Forelimb muscle (tissue), 1 donor: ENCODE data around the gene CFL2. TPM values are rescaled to one million over a fixed set of nuclear protein-coding genes. Genes with fewer than 3 reads are reported as not detected.

Source experiments
- DNase-seq: peaks from one replicate; pipeline ENCODE4 v3.0.0-alpha.2; 2013; ENCODE audit warnings: low read depth
- polyA plus RNA-seq: library from polyadenylated mRNA; unstranded; fragments of 120-200 nt; gene quantifications from one replicate; pipeline ENCODE4 v1.2.1, GENCODE V29; 2013; ENCODE audit not compliant: insufficient read length

The CFL2 gene
- polyA plus RNA-seq, 1 donor: 818 TPM

DNA sequence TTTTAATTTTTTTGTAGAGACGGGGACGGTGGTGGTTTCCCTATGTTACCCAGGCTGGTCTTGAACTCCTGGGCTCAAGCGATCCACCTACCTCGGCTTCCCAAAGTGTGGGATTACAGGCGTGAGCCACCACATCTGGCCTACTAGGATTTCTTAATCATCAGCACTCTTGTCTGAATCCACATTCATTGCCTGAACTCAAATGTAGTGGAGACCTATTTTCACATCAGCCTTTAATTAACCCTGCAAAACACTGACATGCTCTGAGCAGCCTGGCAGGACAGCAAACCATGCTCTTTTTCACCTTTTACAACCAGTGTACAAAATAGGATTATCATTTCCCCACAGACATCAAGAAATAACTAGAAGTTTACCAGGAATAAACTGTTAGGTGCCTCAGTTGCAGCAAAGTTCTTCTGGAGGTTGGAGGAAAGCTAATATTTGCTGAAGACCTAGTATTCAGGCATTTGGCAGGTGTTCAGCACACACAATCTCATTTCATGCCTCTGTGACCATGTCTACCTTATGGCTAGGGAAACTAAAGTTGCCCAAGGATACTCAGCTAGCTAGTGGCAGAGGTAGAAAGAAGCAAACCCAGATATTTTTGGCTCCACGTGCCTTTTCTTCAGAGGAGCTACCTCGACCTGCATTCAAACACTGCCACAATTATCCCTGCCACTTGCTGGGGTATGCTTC lies 37.7 kb downstream of the CFL2 start:
- no peak for DNase-seq

DNA sequence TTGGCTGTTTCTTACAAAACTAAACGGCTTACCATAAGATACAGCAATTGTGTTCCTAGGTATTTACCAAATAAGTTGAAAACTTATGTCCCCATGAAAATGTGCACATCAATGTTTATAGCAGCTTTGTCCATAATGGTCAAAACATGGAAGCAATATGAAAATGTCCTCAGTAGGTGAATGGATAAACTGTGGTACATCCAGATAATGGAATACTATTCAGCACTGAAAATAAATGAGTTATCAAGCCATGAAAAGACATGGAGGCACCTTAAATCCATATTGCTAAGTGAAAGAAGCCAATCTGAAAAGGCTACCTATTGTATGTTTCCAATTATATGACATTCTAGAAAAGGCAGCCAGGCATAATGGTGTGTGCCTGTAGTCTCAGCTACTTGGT lies 40.7 kb downstream of the CFL2 start:
- no peak for DNase-seq

DNA sequence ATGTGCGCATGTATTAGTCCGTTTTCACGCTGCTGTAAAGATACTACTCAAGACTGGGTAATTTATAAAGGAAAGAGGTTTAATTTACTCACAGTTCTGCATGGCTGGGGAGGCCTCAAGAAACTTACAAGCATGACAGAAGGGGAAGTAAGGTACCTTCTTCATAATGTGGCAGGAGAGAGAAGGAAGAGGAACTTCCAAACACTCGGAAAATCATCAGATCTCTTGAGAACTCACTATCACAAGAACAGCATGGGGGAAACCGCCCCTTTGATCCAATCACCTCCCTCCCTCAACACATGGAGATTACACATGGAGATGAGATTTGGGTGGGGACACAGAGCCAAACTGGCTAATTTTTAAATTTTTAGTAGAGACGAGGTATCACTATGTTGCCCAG lies 42.7 kb downstream of the CFL2 start:
- no peak for DNase-seq

DNA sequence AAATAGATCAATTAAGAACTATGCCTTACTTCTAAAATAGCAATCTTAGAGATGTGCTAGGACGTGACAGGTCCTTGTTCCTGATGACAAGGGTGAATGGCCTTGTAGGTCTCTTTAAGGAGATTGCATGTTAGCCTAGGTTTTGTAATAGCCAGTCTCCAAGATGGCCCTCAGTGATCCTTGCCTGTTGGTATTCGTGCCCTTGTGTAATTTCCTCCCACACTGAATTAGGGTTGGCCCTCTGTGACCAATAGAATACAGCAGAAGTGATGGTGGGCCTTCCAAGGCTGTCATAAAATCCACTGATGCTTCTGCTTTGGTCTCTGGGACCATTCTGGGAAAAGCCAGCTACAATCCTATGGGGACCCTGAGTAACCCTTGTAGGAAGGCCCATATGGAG lies 46.3 kb downstream of the CFL2 start:
- DNase-seq: no peak

DNA sequence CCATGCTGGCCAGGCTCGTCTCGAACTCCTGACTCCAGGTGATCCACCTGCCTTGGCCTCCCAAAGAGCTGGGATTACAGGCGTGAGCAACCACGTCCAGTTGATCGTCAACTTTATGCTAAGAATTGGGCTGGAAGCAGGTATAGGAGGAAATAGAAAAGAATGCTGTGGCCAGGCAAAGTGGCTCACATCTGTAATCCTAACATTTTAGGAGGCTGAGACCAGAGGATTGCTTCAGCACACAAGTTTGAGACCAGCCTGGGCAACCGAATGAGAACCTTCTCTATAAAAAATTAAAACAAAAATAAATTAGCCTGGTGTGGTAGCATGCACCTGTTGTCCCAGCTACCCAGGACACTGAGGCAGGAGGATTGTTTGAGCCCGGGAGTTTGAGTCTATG lies 47.4 kb downstream of the CFL2 start:
- no peak for DNase-seq

DNA sequence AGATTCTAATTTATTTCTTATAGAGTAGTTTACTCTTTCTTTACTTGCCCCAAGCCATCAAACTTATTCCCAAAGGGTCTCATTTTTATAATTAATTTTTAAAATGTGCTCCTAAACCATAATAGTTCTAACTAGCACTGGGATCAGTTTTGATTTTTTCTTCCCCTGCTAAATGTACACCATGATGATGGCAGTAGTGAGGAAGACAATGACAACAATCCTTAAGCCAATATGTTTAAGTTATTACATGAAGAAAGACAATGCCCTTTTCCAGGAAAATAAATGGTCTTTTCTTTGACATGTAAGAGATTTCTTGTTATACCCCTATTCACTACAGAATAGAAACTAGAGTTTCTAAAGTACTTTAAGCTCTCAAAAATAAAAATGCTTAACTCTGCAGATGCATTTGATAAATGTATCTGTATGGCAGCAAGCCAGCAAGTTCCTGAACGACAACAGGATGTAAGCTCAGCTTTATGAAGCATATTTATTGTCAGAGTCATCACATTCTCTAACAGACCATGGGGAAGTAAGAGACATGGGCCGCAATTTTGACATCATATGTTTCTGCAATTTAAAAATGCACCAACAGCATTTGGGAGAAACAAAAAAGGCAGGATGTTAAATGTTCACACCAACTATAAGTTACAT lies 48.5 kb downstream of the CFL2 start:
- no peak for DNase-seq

DNA sequence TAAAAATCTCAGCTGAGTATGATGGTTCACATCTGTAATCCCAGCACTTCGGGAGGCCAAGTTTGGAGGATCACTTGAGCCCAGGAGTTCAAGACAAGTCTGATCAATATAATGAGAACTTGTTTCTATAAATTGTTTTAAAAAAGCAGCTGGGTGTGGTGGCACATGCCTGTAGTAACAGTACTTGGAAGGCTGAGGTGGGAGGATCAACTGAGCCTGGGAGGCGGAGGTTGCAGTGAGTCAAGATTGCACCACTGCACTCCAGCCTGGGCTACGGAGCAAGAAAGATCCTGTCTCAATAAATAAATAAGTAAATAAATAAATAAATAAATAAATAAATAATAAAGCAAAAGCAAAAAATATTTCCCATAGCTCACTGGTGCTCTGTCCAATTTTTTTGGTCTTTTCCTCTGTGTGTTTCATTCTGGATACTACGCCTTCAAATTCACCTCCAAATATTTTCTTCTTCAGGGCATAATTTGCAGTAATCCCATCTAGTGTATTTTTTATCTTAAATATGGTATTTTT lies 51.8 kb downstream of the CFL2 start:
- no peak for DNase-seq

DNA sequence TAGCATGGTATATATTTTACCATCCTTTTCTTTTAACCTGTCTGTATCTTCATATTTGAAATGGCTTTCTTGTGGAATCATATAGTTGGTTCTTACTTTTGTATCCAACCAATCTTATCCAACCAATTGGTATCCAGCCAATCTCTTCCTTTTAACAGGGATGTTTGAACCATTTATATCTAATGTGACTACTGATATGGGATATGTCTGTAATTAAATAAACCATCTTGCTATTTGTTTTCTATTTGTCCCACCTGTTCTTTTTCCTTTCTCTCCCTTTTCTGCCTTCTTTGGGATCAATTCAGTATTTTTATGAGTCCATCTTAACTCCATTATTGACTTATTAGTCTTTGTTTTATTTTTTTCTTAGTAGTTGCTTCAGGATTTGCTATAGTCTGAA lies 53.6 kb downstream of the CFL2 start:
- no peak for DNase-seq

Other genes starting within 250 kb of the CFL2 start
- gene EAPP, start 174.9 kb downstream of the CFL2 start, polyA plus RNA-seq: 32.0 TPM
- gene SNX6, start 84.4 kb downstream of the CFL2 start, polyA plus RNA-seq: 68.1 TPM
- 18.4 TPM for gene BAZ1A, start 160.8 kb upstream of the CFL2 start, polyA plus RNA-seq